AG04449 (cell line): ENCODE data around the gene BCL2L1.

Experiments
- CTCF ChIA-PET: fragments of 350-600 bp; formaldehyde crosslinking; extraction: SDS; loops from one replicate; lab custom pipeline; 2021; ENCODE audit warnings: antibody characterized with exemption; lab: Yijun Ruan, JAX
- POLR2A ChIA-PET: fragments of 400-600, 350-600 bp; formaldehyde crosslinking; extraction: SDS; loops from one replicate; lab custom pipeline; 2020; ENCODE audit warnings: antibody characterized with exemption, inconsistent platforms; lab: Yijun Ruan, JAX
- DNase-seq: peaks from one replicate; pipeline ENCODE4 v3.0.0-alpha.2; 2010; ENCODE audit warnings: low read depth, low spot score
- H3K4me3 ChIP-seq: 2 replicates; pipeline ENCODE4 v1.5.1; 2011; ENCODE audit warnings: low read depth, mild to moderate bottlenecking, control low read depth, low read length
- CTCF ChIP-seq: IDR thresholded peaks from one replicate; pipeline ENCODE4 v1.5.1; 2011; ENCODE audit warnings: mild to moderate bottlenecking, moderate library complexity, low read length, control low read depth, inconsistent platforms; ENCODE audit not compliant: insufficient read depth; ENCODE audit errors: missing control alignments

Gene BCL2L1

GRCh38 chr20:31717478-31718201 is 5.0 kb downstream of the BCL2L1 start:
- no peak overlapping the region for H3K4me3 ChIP-seq
- no peak for DNase-seq
- POLR2A ChIA-PET, result no interaction called here

GRCh38 chr20:31716818-31717477 is 5.7 kb downstream of the BCL2L1 start:
- DNase-seq, result no peak
- no peak for TF ChIP-seq CTCF
- no peak overlapping the region for H3K4me3 ChIP-seq
- ChIA-PET CTCF (interaction anchor here (1.0 to 10.4 kb wide), 7 partner anchors 18 to 146 kb away, joined by 3 to 534 read pairs (median 9); no protein-coding TSS in a partner anchor), POLR2A (interaction anchor here (1.0 kb wide), 1 partner anchor 55 kb away, joined by 3 read pairs; no protein-coding TSS in a partner anchor)

More at GRCh38 chr20:31717478-31718201, 5.0 kb downstream of the BCL2L1 start:
- CTCF ChIA-PET, result interaction anchor here (1.1 to 10.4 kb wide), 6 partner anchors 11 to 158 kb away, joined by 3 to 534 read pairs (median 10); no protein-coding TSS in a partner anchor
- no peak for TF ChIP-seq CTCF

GRCh38 chr20:31716351-31716750 is 6.3 kb downstream of the BCL2L1 start:
- CTCF ChIA-PET, result interaction anchor here (1.0 to 10.4 kb wide), 5 partner anchors 17 to 146 kb away, joined by 3 to 534 read pairs (median 7); no protein-coding TSS in a partner anchor

GRCh38 chr20:31715766-31716165 is 6.9 kb downstream of the BCL2L1 start:
- H3K4me3 ChIP-seq, result no peak overlapping the region
- no peak for DNase-seq
- POLR2A ChIA-PET, result no interaction called here
- TF ChIP-seq CTCF, result no peak
- CTCF ChIA-PET, result interaction anchor here (1.0 to 10.4 kb wide), 4 partner anchors 16 to 145 kb away, joined by 3 to 534 read pairs (median 6); no protein-coding TSS in a partner anchor

More at GRCh38 chr20:31716351-31716750, 6.3 kb downstream of the BCL2L1 start:
- DNase-seq, result no peak
- TF ChIP-seq CTCF, result no peak
- H3K4me3 ChIP-seq, result no peak overlapping the region
- POLR2A ChIA-PET, result interaction anchor here (1.0 kb wide), 1 partner anchor 54 kb away, joined by 3 read pairs; no protein-coding TSS in a partner anchor

GRCh38 chr20:31713312-31714273 is 9.1 kb downstream of the BCL2L1 start:
- H3K4me3 ChIP-seq, result peak overlapping the region; percentile 43
- ChIA-PET CTCF (interaction anchor here (1.5 to 5.3 kb wide), 5 partner anchors 9 to 80 kb away, joined by 6 to 79 read pairs (median 12); partner anchors contain the start of gene BCL2L1), POLR2A (interaction anchor here (1.0 to 2.3 kb wide), 5 partner anchors 9 to 52 kb away, joined by 5 to 12 read pairs (median 8); partner anchors contain the start of gene BCL2L1)
- no peak for TF ChIP-seq CTCF
- peak; percentile 55 for DNase-seq
